ENCODE results near the gene GABRB1.
"Not testable (repeated sequence)": the region's sequence is repeated elsewhere in the genome, so short reads cannot be mapped to it uniquely, and the experiment has no call there.

The GABRB1 gene

GRCh38 chr4:47309165-47309564, 277.8 kb downstream of the GABRB1 start:
- DNase-seq (ENCODE audit: low spot score): no peak

GRCh38 chr4:47312170-47312569, 280.8 kb downstream of the GABRB1 start:
- no peak for DNase-seq (ENCODE audit: low spot score)

DNA sequence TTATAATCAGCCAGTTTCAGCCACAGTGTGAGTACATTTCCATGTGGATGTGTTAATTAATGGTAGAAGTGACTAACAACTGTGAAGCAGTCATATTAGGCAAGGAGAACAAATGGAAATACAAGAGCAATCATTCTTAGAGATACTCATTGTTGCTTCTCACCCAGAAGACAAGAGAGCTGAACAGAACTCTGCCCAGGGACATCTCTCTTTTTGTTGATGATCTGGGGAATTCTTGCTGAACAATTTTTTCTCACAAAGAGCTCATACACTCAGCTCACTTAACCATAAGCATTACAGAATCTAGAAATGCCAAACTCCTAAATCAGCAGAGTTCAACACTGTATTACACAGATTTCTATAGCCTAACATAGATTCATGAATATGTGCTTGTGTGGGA, 282.0 kb downstream of the GABRB1 start:
- DNase-seq (ENCODE audit: low spot score): no peak

DNA sequence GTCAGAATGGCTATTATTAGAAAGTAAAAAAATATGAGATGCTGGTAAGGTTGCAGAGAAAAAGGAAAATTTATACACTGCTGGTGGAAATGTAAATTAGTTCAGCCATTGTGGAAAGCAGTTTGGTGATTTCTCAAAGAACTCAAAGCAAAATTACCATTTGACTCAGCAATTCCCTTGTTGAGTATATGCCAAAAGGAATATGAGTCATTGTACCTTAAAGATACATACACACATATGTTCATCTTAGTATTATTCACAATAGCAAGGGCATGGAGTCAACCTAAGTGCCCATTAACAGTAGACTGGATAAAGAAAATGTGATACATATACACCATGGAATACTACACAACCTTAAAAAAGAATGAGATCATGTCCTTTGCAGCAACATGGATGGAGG, 284.0 kb downstream of the GABRB1 start:
- DNase-seq (ENCODE audit: low spot score): no peak

DNA sequence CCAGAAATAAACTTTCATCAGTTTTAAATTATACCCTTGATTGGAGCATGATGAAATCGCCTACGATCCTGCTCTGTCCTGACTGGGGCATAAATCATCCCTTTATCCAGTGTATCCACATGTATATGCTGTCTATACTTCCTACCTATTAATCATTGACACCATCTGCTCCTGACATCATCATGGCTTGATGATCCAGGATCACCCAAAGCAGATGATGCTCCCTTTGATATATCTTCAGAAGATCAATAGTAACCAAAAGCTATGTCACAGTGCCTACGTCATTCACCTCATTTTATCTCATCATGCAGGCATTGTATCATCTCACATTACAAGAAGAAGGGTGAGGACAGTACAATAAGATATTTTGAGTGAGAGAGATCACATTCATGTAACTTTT, 294.7 kb downstream of the GABRB1 start:
- no peak for DNase-seq (ENCODE audit: low spot score)

GRCh38 chr4:47330866-47331265, 299.5 kb downstream of the GABRB1 start:
- DNase-seq (ENCODE audit: low spot score): no peak

DNA sequence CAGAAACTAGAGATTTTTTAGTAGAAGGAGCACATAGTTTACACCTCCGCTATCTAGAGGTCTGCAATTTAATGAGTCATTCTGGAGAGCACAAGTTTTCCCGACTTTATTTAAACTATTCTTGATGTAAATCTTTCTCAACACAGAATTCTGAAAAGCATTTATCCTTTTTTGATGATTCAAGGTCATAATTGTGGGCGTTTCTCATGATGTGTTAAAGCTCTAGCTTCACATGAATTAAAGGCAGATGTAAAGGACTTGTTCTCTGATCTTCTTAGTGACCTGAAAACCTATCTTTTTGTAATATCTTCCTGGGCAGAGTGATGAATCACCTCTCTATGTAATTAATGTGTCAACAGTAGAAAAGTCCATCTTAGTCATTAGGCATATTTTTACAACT, 303.3 kb downstream of the GABRB1 start:
- no peak for DNase-seq (ENCODE audit: low spot score)

DNA sequence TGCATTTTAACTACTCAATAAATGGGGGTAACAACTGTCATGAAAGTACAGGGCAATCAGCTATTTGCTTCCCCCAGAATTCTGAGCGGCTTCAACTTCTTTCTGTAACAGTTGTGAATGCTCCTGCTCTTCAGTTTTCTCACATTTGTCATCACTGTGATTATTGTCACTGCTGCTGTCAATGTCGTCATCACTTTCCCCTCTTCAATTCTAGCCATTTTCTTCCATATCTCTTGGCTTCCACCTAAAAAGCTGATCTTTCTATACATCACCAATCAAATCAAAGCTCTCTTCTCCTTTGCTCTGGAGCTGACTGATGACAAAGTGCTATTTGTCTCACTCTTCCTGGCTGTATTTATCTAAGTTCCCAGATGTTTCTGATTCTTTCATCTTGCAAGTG, 306.5 kb downstream of the GABRB1 start:
- no peak for DNase-seq (ENCODE audit: low spot score)

DNA sequence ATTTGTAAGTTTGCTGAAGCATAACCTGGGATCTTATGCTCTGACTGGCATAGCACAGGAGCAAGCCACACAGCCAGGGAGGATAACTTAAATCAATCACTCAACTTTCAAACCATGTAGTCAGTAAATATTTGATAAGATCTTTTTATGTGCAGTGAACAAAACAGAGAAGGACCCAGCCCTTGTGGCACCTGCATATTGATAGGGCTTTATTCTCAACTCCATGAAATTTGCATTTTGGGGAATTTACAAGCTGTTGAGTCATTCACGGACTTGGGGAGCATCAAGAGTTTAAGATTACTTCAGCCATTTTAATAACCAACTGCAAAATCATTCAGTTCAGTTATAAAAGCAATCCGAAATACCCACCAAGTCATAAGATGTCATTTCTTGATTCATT, 309.5 kb downstream of the GABRB1 start:
- no peak for DNase-seq (ENCODE audit: low spot score)

- no peak for DNase-seq (ENCODE audit: low spot score)
These were observed 311.4 kb downstream of the GABRB1 start for GRCh38 chr4:47342796-47343195.

DNA sequence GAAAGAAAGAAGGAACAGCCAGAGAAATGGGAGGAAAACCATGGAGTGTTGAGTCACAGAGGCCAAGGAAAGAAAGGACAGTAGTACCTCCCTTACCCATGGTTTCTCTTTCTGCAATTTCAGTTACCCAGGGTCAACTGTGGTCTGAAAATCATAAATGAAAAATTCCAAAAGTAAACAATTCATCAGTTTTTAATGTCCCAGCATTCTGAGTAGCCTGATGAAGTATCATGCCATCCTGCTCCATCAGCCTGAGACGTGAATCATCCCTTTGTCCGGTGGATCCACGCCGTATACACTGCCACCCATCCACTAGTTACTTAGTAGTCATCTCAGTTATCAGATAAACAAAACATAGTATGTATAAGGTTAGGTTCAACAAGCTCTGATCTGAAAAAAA, 318.0 kb downstream of the GABRB1 start:
- no peak for DNase-seq (ENCODE audit: low spot score)

- DNase-seq (ENCODE audit: low spot score): no peak
These were observed 324.2 kb downstream of the GABRB1 start for GRCh38 chr4:47355568-47355967.

- no peak for DNase-seq (ENCODE audit: low spot score)
These were observed 328.5 kb downstream of the GABRB1 start for GRCh38 chr4:47359891-47360290.

DNA sequence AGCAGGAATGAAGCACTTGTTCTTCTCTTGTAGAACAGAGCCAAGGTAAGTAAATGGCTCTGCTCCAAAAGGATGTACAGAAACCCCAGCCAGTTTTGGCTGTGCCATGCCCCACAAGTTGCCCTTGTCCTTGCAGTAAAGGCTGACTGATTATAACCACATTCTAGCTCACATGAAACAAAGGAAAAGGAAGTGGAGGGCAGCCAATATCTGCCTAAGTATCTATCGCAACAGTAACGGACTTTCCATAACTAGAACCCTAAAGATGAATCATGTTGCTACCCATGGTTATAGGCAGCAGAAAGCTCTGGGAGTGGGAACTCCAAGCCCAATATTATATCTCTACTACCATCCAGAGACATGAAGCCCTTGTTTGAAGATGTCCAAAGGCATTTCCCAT, 336.4 kb downstream of the GABRB1 start:
- DNase-seq (ENCODE audit: low spot score): no peak

DNA sequence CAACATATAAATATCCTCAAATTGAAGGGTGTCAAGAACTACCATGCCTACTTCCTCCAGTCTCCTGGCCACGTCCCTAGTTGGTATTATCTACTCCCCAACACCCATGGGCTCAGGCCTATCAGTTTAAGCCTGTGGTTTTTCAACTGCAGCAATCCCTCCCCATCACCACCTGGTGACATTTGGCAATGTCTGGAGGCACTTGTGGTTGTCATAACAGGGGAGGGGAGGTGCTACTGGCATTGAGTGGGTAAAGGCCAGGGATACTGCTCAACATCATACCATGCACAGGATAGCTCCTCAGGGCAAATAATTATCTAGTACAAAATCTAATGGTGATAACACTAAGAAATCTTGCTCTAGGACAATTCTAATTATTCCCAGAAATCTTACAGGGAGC, 336.8 kb downstream of the GABRB1 start:
- DNase-seq (ENCODE audit: low spot score): no peak

GRCh38 chr4:47372561-47372960, 341.2 kb downstream of the GABRB1 start:
- DNase-seq (ENCODE audit: low spot score): no peak

DNA sequence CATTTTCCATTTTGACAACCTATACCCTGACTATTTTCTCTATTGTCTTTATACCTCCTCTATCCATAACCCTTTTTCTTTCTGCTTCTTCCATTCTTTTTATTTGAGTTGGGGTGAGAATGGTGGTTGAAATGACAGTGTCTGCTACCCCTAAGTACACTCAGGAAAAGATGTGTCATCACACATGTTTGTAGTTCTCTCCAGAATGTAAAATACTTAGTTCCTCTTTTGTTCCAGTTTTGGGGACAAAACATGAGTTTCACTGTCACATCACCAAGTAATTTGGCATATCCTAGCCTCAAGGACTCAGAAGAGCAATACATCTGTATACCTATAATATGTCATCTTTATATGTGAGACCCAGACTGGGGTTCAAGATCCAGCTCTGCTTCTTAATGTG, 341.8 kb downstream of the GABRB1 start:
- no peak for DNase-seq (ENCODE audit: low spot score)

GRCh38 chr4:47373709-47374108, 342.3 kb downstream of the GABRB1 start:
- DNase-seq (ENCODE audit: low spot score): no peak

DNA sequence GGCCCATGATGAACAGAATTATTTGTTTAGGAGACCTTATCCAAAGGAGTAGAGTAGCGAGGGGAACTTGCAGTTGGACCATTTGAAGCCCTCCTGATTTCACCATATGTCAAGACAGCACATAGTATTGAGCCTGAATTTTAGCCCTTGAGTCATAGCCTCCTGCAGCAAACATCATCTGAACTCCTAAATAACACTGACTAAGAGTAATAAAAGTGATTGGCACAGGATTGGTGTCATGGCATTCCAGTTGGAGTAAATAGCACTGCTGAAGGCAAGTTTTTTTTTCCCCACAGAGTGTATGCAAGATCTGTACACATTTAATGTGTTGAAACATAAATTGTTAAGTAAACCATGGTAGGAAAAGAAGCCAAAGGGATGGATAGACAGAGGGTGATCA, 343.1 kb downstream of the GABRB1 start:
- no peak for DNase-seq (ENCODE audit: low spot score)

GRCh38 chr4:47378021-47378530, 346.7 kb downstream of the GABRB1 start:
- not testable (repeated sequence) for DNase-seq (ENCODE audit: low spot score)

GRCh38 chr4:47381172-47381571, 349.8 kb downstream of the GABRB1 start:
- DNase-seq (ENCODE audit: low spot score): no peak

- DNase-seq (ENCODE audit: low spot score): no peak
These were observed 351.5 kb downstream of the GABRB1 start for GRCh38 chr4:47382846-47383360.

GRCh38 chr4:47383829-47384427, 352.6 kb downstream of the GABRB1 start:
- DNase-seq (ENCODE audit: low spot score): no peak

DNA sequence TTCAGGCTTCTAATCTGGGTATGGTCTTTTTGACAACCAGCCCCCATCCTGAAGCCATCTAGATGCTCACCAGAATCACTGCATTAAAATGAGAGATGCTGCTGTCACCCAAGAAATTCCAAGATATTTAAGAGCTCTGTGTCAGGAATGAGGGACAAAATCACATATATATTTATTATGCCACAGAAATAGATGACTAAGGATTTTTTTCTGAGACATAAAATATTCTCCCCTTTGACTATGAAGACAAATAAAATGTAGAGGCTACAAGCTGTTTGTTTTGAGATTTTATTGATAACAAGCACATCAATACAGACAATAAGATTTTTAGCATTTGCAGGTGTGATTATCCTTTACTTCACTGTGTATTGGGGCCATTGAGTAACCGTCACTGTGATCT, 354.8 kb downstream of the GABRB1 start:
- DNase-seq (ENCODE audit: low spot score): no peak
